ENCODE data around the gene CRYGD.
"Not testable (repeated sequence)": the region's sequence is repeated elsewhere in the genome, so short reads cannot be mapped to it uniquely, and the experiment has no call there.

The CRYGD gene

GRCh38 chr2:208124013-208124715, at the start of gene CRYGD:
CRYGD (minus strand) TSS chr2:208124524; CDS start chr2:208124473, 51 bp downstream.
- DNase-seq, result not testable (repeated sequence)

- no peak for DNase-seq
Measured at GRCh38 chr2:208172125-208172524, 47.8 kb upstream of the CRYGD start.

GRCh38 chr2:208164951-208165755, 40.8 kb upstream of the CRYGD start:
- DNase-seq, result no peak

- no peak for DNase-seq
Measured at GRCh38 chr2:208163489-208163888, 39.2 kb upstream of the CRYGD start, which contains the start of gene CRYGA. CRYGA (minus strand) TSS chr2:208163589; CDS start chr2:208163556, 33 bp downstream.

- no peak for DNase-seq
Measured at GRCh38 chr2:208156439-208156838, 32.1 kb upstream of the CRYGD start.

GRCh38 chr2:208153156-208153555, 28.8 kb upstream of the CRYGD start:
- DNase-seq, result no peak

- DNase-seq, result no peak
Measured at GRCh38 chr2:208150956-208151355, 26.6 kb upstream of the CRYGD start.

- no peak for DNase-seq
Measured at GRCh38 chr2:208150094-208150493, 25.8 kb upstream of the CRYGD start.

- no peak for DNase-seq
Measured at GRCh38 chr2:208148803-208149202, 24.5 kb upstream of the CRYGD start.

- no peak for DNase-seq
Measured at GRCh38 chr2:208147759-208148158, 23.4 kb upstream of the CRYGD start.

GRCh38 chr2:208147008-208147407, 22.7 kb upstream of the CRYGD start:
- no peak for DNase-seq

- DNase-seq, result no peak
Measured at GRCh38 chr2:208146006-208146405, 21.7 kb upstream of the CRYGD start, which contains the start of gene CRYGB. CRYGB (minus strand) TSS chr2:208146158; CDS start chr2:208146120, 38 bp downstream.

- no peak for DNase-seq
Measured at GRCh38 chr2:208142925-208143799, 18.8 kb upstream of the CRYGD start.

- no peak for DNase-seq
Measured at GRCh38 chr2:208142240-208142924, 18.1 kb upstream of the CRYGD start.

GRCh38 chr2:208139447-208139846, 15.1 kb upstream of the CRYGD start:
- no peak for DNase-seq

GRCh38 chr2:208138334-208138733, 14.0 kb upstream of the CRYGD start:
- not testable (repeated sequence) for DNase-seq

- no peak for DNase-seq
Measured at GRCh38 chr2:208136716-208137094, 12.4 kb upstream of the CRYGD start.

- no peak for DNase-seq
Measured at GRCh38 chr2:208135794-208136715, 11.7 kb upstream of the CRYGD start.

- DNase-seq, result no peak
Measured at GRCh38 chr2:208134928-208135586, 10.7 kb upstream of the CRYGD start.

GRCh38 chr2:208130712-208131110, 6.4 kb upstream of the CRYGD start:
- DNase-seq, result no peak
